Glomerular visceral epithelial cell (primary cell): ENCODE measurements around the gene CEMIP2.
"Not testable (repeated sequence)": the region's sequence is repeated elsewhere in the genome, so short reads cannot be mapped to it uniquely, and the experiment has no call there.

Experiments used
- DNase-seq: peaks from one replicate; pipeline ENCODE4 v3.0.0-alpha.2; 2016; ENCODE audit errors: extremely low spot score

Gene CEMIP2

DNA sequence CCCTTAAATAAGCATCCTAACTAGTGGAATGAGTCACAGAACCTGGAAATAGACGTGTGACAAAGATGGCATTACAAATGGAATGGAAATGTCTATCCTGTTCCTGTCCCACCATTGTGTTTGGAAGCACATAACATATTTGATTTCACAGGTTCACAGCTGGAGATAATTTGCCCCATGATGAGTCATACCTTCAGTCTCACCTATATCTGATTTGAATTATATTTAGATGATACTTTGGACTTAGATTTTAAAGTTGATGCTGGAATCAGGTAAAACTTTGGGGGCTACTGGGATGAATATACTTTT is 92.5 kb downstream of the CEMIP2 start:
- no peak for DNase-seq

DNA sequence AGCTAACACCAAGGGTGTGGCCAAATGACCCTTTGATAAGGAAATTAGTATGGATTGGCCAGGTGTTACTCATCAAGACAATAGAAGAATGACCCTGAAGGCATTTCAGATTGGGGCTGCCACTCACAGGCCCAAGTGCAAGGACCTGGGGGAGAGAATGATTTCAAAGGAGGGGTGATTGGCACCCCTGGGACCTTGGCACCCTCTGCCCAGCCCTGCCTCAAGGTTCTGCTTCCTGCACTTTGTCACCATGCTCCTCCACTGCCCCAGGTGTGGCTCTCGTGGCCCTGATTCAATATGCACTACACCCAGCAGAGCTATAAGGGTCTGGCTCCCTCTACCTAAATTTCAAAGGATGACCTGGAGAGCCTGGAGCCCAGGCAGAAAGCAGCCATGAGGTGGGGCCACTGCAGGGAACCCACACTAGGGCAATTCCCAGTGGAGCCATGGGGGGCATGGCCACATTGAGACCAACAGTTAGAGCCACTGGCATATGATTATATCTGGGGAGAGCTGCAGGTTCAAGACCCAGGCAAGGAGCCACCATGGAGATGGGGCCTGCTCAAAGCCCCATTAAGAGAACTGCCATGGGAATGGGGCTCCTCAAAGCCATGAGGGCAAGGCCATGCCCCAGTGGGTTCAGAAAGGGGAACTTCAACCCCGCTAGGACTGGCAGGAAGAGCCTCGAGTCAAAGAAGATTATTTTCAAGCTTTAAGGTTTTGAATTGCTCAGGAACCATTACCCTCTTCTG is 93.0 kb downstream of the CEMIP2 start:
- DNase-seq = no peak

DNA sequence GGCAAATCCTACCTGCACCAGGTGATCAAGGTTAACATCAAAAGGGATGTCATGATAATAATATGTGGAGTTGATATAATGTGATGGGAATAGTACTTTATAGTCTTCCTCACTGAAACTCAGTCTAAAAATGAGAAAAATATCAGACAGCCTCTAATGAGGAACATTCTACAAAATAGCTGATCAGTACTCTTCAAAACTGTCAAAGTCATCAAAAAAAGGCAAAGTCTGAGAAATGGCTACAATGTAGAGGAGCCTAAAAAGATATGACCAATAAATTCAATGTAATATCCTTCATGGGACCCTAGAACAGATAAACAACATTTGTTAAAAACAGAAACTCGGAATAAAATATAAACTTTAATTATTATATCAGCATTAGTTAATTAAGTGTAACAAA is 95.7 kb downstream of the CEMIP2 start:
- no peak for DNase-seq

DNA sequence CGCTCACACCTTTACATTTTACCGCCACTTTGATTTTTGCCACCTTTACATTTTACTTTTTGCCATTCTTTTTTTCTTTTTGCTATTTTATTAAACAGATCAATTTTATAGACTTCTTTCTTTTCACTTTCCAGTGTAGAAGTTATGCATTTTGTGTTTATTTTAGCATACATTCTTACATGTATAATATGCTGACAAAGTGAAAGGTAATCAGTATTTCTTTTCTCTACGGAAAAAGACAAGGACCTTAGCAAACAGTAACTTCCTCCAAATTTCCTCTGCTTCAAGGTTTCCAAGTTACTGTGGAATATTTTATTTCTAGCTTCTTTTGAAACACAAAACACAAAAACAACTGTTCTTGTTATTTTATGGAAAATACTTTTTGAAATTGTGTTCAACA is 97.0 kb downstream of the CEMIP2 start:
- DNase-seq = no peak

DNA sequence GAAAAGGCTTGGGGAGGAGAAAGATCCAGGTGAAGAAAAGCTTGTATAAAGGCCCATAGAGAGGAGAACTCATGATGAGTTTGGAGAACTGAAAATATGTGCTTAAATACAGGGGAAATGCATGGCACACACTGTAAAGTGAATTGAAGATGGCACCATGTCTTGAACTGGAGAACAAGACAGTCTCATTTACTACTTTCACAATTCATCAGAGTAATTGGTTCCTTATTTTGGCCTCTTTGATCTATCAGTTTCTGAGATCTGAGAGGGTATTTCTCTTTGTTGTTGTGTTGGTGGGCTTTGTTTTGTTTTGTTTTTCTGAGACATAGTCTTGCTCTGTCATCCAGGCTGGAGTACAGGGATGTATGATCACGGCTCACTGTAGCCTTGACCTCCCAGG is 98.2 kb downstream of the CEMIP2 start:
- DNase-seq = no peak

DNA sequence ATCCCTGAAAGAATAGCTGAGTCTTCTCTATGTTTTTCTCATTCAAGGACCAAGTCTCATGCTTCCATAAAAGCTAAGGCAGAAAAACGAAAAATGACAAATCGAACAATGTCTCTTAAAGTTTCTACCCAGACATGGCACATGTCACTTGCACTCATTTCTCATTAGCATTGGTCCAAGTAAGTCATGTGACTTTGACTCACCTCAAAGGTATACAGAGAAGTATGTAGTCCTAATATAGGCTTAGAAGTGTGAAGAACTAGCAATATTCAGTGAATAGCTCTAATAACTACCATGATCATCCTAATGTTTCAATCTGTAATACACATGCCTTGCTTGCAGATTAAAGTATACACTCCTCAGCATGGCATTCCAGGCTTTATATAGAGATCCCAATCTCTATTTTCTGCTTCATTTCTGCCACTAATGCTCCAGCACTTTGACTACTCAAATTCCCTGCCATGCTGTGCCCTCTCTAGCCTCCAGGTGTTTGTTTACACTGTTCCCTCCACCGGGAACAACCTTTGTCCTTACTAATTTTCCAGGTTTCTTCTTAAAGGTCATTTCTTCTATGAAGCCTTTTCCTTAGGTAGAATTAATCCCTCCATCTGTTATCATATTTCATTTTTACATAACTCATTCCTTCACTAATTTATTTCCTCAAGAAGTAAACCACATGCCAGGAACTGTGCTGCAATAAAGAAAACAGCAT is 98.9 kb downstream of the CEMIP2 start:
- no peak for DNase-seq

DNA sequence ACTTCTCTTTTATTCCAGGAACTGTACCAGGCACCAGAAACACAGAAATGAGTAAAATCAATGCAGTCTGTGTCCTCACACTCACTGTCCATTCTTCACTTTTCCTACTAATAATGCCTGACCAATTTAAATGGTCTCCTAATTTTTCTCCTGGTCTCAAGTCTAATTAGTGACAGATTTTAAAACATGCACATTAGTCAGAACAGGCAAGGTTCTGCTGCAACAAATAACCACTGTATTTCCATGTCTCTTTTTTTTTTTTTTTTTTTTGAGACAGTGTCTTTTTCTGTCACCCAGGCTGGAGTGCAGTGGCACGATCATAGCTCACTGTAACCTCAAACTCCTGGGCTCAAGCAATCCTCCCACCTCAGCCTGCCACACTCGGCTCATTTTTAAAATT is 99.6 kb downstream of the CEMIP2 start:
- no peak for DNase-seq

DNA sequence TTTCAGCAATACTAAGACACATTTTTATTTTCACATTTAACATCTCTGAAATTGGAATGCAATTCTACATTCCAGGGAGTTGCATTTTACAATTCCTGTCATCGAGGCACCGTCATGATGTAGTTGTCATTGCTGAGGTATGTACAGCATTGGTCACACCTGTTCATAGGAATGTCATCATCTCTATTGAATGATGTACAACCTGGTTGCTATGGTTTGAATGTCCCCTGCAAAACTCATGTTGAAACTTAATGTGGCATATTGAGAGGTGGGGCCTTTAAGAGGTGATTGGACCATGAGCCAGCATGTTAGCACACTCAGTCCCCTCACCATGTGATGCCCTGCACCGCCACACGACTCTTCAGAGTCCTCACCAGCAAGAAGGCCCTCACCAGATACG is 103.1 kb downstream of the CEMIP2 start:
- peak; percentile 34 for DNase-seq

DNA sequence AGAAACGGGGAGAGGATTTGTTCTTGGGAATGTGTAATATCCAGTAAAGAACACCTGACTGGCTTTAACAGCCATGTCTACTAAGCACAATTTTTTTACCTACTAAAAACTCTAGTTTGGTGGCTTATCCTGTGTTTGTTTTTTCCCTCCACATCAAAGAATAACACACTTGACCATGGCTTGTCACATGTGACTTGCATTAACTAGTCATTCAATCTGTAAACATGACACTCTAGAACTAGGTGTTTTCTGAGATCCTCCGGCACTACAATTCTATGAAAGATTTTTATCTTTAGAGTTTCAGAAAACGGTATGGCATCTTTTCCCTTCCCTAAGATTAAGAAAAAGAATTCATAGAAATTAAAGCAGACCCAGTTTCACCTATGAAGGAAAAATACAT is 103.7 kb downstream of the CEMIP2 start:
- no peak for DNase-seq

DNA sequence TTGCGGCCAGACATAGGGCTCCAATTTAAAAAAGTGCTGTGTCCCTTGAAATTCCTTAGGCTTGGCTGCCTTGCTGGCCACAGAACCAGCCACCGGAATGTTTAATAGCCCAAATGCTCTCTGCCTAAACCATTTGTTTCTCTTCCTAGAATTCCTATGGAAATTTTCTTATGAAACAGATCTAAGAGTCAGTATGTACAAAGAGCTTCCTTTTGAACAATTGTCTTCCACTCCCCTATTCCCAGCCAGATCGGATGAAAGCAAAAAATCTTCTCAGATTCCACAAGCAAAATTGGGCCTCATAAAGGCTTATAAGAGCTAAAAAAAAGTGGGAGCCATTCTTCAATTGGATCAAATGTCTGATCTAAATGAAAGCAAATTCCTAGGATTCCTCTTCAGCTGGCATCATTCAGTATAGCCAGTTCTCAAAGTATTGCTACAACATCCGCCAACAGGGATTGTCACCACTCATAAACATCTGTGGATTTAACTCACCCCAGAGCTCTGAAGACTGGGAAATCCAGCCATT is 104.3 kb downstream of the CEMIP2 start:
- DNase-seq = peak; percentile 72

DNA sequence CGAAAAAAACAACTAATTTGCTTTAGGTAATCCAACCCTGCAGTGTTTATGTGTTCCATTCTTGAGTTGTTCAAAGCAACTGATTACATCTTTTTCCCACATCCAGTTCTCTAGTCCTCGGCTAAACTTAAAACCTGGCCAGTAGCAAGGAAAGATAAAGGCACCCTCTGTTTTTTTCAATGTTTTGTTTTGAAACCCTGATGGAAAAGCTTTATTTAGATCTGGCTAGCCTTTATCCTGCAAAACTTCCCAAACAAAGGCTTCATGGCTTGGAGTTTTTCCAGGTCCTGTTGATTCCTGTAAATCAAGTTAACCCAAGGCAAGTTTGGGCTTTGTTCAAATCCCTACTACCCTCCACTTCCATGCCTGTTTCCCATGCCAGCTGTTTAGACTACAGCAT is 105.1 kb downstream of the CEMIP2 start:
- DNase-seq = no peak

DNA sequence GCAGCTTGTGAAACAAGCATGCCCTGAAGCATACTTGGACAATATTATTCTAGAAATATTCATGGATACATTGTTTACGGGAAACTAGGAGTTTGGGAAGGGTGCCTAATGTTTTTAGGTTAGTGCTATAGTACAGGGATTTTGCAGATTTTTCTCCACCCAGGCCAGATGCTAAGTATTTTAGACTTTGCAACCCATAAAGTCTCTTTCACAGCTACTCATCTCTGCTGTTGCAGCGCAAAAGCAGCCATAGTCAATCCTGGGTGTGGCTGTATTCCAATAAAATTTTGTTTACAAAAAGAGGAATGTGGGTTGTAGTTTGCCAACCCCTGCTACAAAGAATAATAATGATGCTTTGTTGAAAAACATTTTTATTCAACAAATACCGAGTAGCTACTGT is 106.2 kb downstream of the CEMIP2 start:
- no peak for DNase-seq

DNA sequence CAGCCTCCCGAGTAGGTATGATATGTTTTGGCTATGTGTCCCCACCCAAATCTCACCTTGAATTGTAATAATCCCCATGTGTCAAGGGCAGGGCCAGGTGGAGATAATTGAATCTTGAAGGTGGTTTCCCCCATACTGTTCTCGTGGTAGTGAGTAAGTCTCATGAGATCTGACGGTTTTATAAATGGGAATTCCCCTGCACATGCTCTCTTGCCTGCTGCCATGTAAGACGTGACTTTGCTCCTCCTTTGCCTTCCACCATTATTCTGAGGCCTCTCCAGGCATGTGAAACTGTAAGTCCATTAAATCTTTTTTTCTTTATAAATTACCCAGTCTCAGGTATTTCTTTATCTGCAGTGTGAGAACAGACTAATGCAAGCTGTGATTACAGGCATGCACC is 111.0 kb downstream of the CEMIP2 start:
- not testable (repeated sequence) for DNase-seq

DNA sequence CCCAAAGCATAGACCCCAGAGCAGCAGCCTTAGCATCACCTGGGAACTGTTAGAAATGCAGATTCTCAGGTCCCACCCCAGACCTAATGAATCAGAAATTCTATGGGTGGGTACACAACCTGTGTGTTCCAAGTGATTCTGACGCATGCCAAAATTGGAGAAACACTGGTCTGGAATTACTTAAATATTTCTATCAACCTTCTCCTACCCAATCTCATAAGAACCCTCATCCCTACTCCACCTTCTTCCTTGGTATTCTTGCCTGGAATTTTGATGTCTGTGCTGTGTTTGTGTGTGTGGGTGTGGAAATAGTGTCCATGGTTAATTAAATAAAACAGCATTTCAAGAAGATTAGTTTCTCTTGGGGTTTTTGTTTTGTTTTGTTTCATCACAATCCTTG is 111.8 kb downstream of the CEMIP2 start:
- no peak for DNase-seq

DNA sequence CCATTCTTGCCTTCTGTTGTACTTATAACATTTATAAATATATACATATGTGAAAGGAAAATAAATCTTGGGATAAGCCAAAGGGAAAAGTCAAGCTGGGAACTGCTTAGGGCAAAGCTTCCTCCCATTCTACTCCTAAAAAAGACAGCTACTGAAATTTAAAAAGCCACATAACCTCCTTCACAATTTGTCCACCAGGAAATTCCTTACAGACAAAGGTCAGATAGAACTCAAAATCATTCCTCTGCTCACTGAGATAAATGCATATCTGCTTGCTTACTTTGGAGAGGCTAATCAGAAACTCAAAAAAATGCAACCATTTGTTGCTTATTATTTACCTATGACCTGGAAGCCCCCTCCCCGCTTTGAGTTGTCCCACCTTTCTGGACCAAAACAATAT is 112.5 kb downstream of the CEMIP2 start:
- no peak for DNase-seq

DNA sequence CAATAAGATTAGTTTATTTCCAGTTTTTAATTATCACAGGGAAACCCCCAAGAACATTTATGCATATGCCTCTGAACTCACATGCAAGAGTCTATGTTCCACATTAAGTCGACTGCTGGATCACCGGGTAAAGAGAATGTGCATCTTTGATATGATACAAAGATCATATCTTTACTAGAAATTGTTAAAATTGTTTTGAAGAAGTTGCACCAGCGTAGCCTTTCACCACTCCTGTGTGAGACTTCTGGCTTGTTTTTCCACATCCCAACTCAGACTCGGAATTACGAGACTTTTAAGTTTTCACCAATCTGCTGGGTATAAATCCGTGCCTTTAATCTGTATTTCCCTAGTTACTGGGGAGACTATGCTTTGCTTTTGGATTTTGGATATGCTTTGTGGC is 113.2 kb downstream of the CEMIP2 start:
- DNase-seq = no peak

DNA sequence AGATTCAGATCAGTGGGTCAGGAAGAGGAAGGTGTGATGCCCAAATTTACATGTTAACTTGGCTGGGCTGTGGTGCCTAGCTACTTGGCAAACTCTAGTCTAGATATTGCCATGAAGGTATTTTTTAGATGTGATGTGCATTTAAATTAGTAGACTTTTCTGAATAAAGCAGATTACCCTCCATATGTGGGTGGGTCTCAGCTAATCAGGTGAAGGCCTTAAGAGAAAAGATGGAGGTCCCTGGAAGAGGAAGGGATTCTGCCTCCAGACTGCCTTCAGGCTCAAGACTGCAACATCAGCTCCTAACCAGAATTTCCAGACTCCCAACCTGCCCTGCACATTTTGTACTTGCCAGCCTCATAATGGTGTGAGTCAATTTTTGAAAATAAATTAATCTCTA is 115.8 kb downstream of the CEMIP2 start:
- no peak for DNase-seq

DNA sequence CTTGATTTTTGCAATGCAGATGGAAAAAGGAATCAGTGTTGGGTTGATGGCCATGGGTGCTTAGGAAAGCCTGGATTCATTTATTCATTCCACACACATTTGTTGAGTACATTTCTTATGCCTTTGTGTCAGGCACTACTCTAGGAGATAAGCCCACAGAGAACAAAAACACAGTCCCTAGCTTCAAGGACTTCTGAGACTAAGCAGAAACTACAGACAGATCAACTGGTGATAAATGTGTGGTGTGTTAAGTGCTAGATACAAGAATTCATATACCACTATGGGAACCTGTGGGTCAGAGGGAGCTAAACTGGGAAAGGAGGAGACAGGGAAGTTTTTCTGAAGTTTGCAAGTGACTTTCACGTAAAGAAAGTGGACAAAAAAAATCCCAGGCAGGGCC is 119.9 kb downstream of the CEMIP2 start:
- DNase-seq = no peak

DNA sequence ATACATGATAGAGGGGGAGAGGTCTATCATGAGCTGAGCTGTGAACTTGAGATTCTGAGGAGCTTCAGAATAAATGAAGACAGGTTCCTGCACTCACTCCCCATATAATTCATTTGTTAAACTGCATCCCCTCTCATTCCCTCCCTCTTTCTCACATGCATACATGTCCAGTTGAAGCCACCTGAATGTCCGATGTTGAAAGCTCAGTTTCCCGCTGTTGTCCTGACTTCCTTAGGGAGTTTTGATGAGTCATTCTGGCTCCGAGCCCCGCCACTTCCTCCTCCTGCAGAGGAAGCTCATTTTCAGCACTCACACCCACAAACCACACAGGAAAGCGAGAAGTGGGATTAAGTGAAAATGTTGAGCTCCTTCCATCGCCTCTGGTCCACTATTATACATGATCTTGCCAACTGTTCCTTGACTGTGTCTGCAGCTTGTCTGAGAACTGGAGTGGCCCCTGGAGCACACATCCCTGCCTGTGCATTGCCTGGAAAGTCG is 121.2 kb downstream of the CEMIP2 start:
- DNase-seq = peak; percentile 70

DNA sequence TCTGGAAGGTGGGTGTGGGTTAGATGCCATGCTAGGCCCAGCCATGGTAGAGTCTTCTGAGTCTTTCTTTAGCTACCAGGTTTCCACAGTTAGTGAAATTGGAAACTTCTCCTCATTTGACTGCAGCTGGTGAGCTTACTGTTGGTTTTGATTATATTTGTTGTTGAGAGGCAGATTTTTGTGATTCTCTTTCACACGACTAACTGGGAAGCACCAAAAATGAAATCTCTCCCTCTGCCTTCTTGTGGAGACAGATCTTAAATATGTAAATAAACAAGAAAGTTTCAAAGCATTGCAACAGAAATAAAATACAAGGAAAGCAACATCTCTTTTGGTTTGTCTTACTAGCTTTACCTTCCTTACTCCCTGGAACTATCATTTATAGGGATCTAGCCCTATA is 122.2 kb downstream of the CEMIP2 start:
- DNase-seq = no peak

DNA sequence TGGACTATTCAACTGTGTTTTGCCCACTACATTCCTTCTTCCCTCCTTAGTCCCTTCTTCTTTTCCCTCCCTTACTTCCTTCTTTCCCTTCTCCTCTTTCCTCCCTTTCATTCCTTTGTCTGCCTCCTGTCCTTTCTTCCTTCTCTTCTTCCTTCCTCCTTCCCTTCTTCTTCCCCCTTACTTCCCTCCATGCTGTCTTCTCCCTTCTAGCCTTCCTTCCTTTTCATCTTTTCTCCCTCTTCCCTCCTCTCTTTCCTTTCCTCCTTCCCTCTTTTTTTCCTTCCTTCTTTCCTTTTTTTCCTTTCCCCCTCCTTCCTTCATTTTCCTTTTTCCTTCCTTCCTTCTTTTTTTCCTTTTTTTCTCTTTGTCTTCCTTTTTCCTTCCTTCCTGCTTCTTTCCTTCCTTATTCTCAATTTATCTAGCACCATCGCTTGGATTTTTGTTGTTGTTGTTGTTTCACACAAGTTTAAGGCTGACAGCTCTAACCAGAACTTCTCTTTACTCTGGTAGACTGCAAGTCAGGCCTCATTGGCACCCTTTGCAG is 123.4 kb downstream of the CEMIP2 start:
- DNase-seq = no peak

DNA sequence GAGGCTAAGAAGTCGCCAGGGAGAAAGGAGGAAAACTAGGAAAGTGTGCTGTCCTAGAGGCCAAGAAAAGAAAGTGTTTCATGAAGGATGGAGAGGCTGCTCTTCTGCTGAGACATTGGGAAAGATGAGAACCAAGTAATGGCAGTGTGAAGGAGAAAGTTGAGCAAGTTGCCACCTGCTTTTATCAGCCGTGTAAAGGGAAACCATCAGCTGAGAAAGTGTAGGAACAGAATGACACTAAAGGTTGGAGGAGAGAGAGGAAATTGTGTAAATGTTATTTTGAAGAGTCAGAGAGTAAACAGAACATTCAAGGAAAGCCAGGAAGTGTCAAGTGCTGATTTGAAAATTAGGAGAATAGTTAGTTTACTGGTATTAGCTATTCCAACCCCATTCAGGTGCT is 125.0 kb downstream of the CEMIP2 start:
- no peak for DNase-seq

DNA sequence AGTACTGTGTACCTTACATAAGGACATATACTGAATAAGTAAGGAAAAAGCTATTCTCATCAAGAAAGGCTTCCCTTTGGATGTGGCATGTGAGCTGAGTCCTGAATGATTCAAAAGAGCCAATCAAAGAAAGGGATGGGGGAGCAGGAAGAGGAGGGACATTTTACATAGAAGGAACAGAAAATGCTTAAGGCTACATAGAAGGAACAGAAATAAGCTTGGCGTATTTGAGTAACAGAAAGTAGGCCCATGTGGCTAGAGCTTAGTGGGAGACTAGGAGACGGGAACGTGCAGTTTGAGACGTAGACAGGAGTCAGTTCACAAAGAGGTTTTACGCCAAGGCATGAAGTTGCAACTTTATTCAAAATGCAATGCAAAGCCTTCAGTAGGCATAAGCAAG is 126.3 kb downstream of the CEMIP2 start:
- DNase-seq = no peak
